Measurements from ENCODE around the gene POLDIP2. TPM values are rescaled to one million over a fixed set of nuclear protein-coding genes. Genes with fewer than 3 reads are reported as not detected.

Gene POLDIP2
- total RNA-seq, 1 experiment from 2014 or later: 82.7 TPM

- Mint-ChIP-seq H3K4me1 (ENCODE audit: low read depth, unreplicated experiment) (peaks cover 21% of the 10 kb centered on the region), H3K36me3 (ENCODE audit: insufficient read depth, unreplicated experiment) (peaks cover 51% of the 10 kb centered on the region), H3K4me3 (ENCODE audit: low read depth, unreplicated experiment) (no peak overlapping the region), H3K9me3 (ENCODE audit: low read depth, unreplicated experiment) (no peaks in the 10 kb centered on the region), H3K27ac (ENCODE audit: unreplicated experiment) (no peak overlapping the region), H3K27me3 (ENCODE audit: unreplicated experiment) (no peaks in the 10 kb centered on the region)
- DNase-seq: no peak
- intact Hi-C loops (cut with micrococcal nuclease; ENCODE audit: unreplicated experiment): no loop called here
- CTCF ChIA-PET: no interaction called here
- TF ChIP-seq CTCF (IDR thresholded peaks at IDR 0.05; ENCODE audit: unreplicated experiment): no peak
- no TSS peak for BruUV-seq (replicated peaks)
Observed at GRCh38 chr17:28344011-28344410, 13.3 kb downstream of the POLDIP2 start.

GRCh38 chr17:28343491-28343932 lies 13.8 kb downstream of the POLDIP2 start:
- Mint-ChIP-seq H3K4me1 (ENCODE audit: low read depth, unreplicated experiment) (peaks cover 21% of the 10 kb centered on the region), H3K9me3 (ENCODE audit: low read depth, unreplicated experiment) (no peaks in the 10 kb centered on the region), H3K27me3 (ENCODE audit: unreplicated experiment) (no peaks in the 10 kb centered on the region), H3K36me3 (ENCODE audit: insufficient read depth, unreplicated experiment) (peaks cover 53% of the 10 kb centered on the region), H3K27ac (ENCODE audit: unreplicated experiment) (no peak overlapping the region), H3K4me3 (ENCODE audit: low read depth, unreplicated experiment) (no peak overlapping the region)
- CTCF ChIA-PET: no interaction called here
- no TSS peak for BruUV-seq (replicated peaks)
- no peak for DNase-seq
- TF ChIP-seq CTCF (IDR thresholded peaks at IDR 0.05; ENCODE audit: unreplicated experiment): no peak
- intact Hi-C loops (cut with micrococcal nuclease; ENCODE audit: unreplicated experiment): no loop called here

- H3K9me3 Mint-ChIP-seq (ENCODE audit: low read depth, unreplicated experiment): no peaks in the 10 kb centered on the region
- H3K4me1 Mint-ChIP-seq (ENCODE audit: low read depth, unreplicated experiment): peaks cover 23% of the 10 kb centered on the region
- BruUV-seq (replicated peaks): no TSS peak
- H3K36me3 Mint-ChIP-seq (ENCODE audit: insufficient read depth, unreplicated experiment): peaks cover 45% of the 10 kb centered on the region
- no peak overlapping the region for H3K4me3 Mint-ChIP-seq (ENCODE audit: low read depth, unreplicated experiment)
- no peaks in the 10 kb centered on the region for H3K27me3 Mint-ChIP-seq (ENCODE audit: unreplicated experiment)
- CTCF ChIA-PET: no interaction called here
- no peak for DNase-seq
- no peak for TF ChIP-seq CTCF (IDR thresholded peaks at IDR 0.05; ENCODE audit: unreplicated experiment)
- H3K27ac Mint-ChIP-seq (ENCODE audit: unreplicated experiment): no peak overlapping the region
- intact Hi-C loops (cut with micrococcal nuclease; ENCODE audit: unreplicated experiment): no loop called here
Observed at GRCh38 chr17:28342313-28342712, 15.0 kb downstream of the POLDIP2 start.

DNA sequence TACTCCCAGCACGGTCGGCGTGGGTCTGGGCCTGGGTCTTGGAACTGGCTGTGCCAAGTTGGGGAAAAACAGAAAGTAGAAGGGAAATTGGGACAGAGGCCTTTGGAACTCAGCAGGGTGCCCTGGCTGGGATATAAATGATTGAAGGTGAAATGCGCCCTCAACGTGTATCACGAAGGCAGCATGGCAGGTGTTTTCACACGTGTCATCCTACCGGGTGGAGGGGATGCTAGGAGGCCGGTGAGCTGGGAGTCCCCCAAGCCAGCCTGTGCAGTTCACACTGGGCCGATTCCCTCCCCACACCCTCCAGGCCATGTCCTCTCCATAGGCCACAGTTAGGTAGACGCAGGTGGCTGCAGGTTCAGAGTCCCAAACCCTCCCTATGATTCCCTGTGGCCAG lies 15.8 kb downstream of the POLDIP2 start:
- H3K4me3 Mint-ChIP-seq (ENCODE audit: low read depth, unreplicated experiment): no peak overlapping the region
- H3K27ac Mint-ChIP-seq (ENCODE audit: unreplicated experiment): no peak overlapping the region
- CTCF ChIA-PET: no interaction called here
- intact Hi-C loops (cut with micrococcal nuclease; ENCODE audit: unreplicated experiment): no loop called here
- no peaks in the 10 kb centered on the region for H3K27me3 Mint-ChIP-seq (ENCODE audit: unreplicated experiment)
- no peaks in the 10 kb centered on the region for H3K9me3 Mint-ChIP-seq (ENCODE audit: low read depth, unreplicated experiment)
- no TSS peak for BruUV-seq (replicated peaks)
- TF ChIP-seq CTCF (IDR thresholded peaks at IDR 0.05; ENCODE audit: unreplicated experiment): no peak
- no peak for DNase-seq
- H3K4me1 Mint-ChIP-seq (ENCODE audit: low read depth, unreplicated experiment): peaks cover 23% of the 10 kb centered on the region
- peaks cover 48% of the 10 kb centered on the region for H3K36me3 Mint-ChIP-seq (ENCODE audit: insufficient read depth, unreplicated experiment)

All from Calu3 (cell line).